K562 (cell line): ENCODE data around the gene BCL7C. TPM values are rescaled to one million over a fixed set of nuclear protein-coding genes. Genes with fewer than 3 reads are reported as not detected.

Experiments used
- IFI16 ChIP-seq: fragments of 250-450 bp; sonication (Bioruptor Pico); IDR thresholded peaks from 2 replicates; pipeline ENCODE4 v2.1.2; 2022; ENCODE audit warnings: mild to moderate bottlenecking, inconsistent platforms
- LCOR ChIP-seq: sonication (generic); formaldehyde crosslinking; IDR thresholded peaks from 2 replicates; pipeline ENCODE4 v1.8.0; 2022; ENCODE audit warnings: mild to moderate bottlenecking, missing genetic modification reagents
- STAT5A ChIP-seq: IDR thresholded peaks from 2 replicates; pipeline ENCODE4 v1.6.1; 2012; ENCODE audit warnings: low read length, inconsistent platforms, borderline replicate concordance
- polyA plus RNA-seq, 8 experiments: library from polyadenylated mRNA; depleted of rRNA in 4 of 8; stranded (reverse) in 5 of 8; unstranded in 3 of 8; fragments of >200 nt; fragmentation: Nextera tagmentation in 2 of 8; fragmentation: Illumina TruSeq in 1 of 8; extraction: Ambion mirVana in 2 of 8; extraction: Trizol in 1 of 8; gene quantifications; 2 replicates each; pipeline versions ENCODE4 v1.2.1 to v1.2.3, GENCODE V29; 2011 to 2014; ENCODE audit warnings: inconsistent platforms in 1 of 8, missing spikeins in 1 of 8
- total RNA-seq, 7 experiments: library from RNA; depleted of rRNA in 6 of 7; stranded (reverse); fragments of >200 nt in 6 of 7; fragmentation: Illumina TruSeq in 2 of 7; extraction: Trizol in 2 of 7; gene quantifications; 2 replicates each; pipeline versions ENCODE4 v1.2.1 to v1.2.3, GENCODE V29; 2011 to 2021; ENCODE audit warnings: low replicate concordance in 1 of 7
- TF ChIP-seq, protein P1 (sequence below): fragments of 450-650 bp; IDR thresholded peaks from 2 replicates; pipeline ENCODE4 v1.6.1; 2017; ENCODE audit warnings: mild to moderate bottlenecking, moderate library complexity
- TF ChIP-seq, protein P2 (sequence below), 3 experiments: IDR thresholded peaks in 2 of 3; conservative IDR thresholded peaks in 1 of 3; 2 replicates each; pipeline ENCODE4 v1.5.1; 2011 to 2012; ENCODE audit warnings: low read length in 3 of 3, mild to moderate bottlenecking in 3 of 3, control low read depth in 2 of 3, improper control_type of control experiment in 1 of 3, inconsistent platforms in 1 of 3, low read depth in 1 of 3, mixed read lengths in 1 of 3, moderate library complexity in 1 of 3; ENCODE audit not compliant: insufficient read depth in 2 of 3
- TF ChIP-seq, protein P3 (sequence below), 2 experiments: fragments of 450-650 bp in 1 of 2; sonication (generic) in 1 of 2; formaldehyde crosslinking in 1 of 2; IDR thresholded peaks; 2 replicates each; pipeline versions ENCODE4 v1.7.1 to v1.9.0; 2016 to 2022; ENCODE audit warnings: inconsistent platforms in 1 of 2, mild to moderate bottlenecking in 1 of 2, missing genetic modification reagents in 1 of 2

BCL7C gene
- total and polyA plus RNA-seq, 9 of the 15 experiments (the other 6 are each of a cell fraction or from before 2014, with no cell fraction given) = 1.7 to 85.8 (median 19.6) TPM

DNA sequence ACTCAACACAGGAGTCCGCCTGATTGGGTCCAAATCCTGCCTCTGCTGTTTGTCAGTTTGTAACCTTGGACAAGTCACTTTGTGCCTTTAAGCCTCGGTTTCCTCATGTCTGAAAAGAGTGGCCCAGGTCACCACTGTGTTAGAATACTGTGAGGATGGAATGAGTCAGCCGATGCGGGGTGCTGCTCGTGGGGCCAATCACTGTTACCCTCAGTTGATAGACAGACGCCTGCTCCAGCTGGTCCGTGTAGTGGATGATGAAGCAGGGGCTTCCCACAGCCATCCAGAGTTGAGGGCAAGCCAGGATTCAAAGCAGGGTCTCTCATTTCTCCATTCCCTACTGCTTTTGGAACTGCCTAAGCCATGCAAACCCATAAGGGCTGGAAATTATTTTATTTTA, 35.3 kb upstream of the BCL7C start (continued):
- TF ChIP-seq, protein P1, sequence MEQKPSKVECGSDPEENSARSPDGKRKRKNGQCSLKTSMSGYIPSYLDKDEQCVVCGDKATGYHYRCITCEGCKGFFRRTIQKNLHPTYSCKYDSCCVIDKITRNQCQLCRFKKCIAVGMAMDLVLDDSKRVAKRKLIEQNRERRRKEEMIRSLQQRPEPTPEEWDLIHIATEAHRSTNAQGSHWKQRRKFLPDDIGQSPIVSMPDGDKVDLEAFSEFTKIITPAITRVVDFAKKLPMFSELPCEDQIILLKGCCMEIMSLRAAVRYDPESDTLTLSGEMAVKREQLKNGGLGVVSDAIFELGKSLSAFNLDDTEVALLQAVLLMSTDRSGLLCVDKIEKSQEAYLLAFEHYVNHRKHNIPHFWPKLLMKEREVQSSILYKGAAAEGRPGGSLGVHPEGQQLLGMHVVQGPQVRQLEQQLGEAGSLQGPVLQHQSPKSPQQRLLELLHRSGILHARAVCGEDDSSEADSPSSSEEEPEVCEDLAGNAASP = no peak
- TF ChIP-seq, protein P2, sequence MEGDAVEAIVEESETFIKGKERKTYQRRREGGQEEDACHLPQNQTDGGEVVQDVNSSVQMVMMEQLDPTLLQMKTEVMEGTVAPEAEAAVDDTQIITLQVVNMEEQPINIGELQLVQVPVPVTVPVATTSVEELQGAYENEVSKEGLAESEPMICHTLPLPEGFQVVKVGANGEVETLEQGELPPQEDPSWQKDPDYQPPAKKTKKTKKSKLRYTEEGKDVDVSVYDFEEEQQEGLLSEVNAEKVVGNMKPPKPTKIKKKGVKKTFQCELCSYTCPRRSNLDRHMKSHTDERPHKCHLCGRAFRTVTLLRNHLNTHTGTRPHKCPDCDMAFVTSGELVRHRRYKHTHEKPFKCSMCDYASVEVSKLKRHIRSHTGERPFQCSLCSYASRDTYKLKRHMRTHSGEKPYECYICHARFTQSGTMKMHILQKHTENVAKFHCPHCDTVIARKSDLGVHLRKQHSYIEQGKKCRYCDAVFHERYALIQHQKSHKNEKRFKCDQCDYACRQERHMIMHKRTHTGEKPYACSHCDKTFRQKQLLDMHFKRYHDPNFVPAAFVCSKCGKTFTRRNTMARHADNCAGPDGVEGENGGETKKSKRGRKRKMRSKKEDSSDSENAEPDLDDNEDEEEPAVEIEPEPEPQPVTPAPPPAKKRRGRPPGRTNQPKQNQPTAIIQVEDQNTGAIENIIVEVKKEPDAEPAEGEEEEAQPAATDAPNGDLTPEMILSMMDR (IDR thresholded peaks at IDR 0.05 in 2 of 3, conservative IDR thresholded peaks at IDR 0.05 in 1 of 3; ENCODE audit: insufficient read depth in 2 of 3, low read depth in 1 of 3, low read length in 3 of 3) = no peak
- TF ChIP-seq IFI16 (CRISPR knock-in tag) (no peak), LCOR (CRISPR knock-in tag) (no peak), STAT5A (no peak)
- TF ChIP-seq, protein P3, sequence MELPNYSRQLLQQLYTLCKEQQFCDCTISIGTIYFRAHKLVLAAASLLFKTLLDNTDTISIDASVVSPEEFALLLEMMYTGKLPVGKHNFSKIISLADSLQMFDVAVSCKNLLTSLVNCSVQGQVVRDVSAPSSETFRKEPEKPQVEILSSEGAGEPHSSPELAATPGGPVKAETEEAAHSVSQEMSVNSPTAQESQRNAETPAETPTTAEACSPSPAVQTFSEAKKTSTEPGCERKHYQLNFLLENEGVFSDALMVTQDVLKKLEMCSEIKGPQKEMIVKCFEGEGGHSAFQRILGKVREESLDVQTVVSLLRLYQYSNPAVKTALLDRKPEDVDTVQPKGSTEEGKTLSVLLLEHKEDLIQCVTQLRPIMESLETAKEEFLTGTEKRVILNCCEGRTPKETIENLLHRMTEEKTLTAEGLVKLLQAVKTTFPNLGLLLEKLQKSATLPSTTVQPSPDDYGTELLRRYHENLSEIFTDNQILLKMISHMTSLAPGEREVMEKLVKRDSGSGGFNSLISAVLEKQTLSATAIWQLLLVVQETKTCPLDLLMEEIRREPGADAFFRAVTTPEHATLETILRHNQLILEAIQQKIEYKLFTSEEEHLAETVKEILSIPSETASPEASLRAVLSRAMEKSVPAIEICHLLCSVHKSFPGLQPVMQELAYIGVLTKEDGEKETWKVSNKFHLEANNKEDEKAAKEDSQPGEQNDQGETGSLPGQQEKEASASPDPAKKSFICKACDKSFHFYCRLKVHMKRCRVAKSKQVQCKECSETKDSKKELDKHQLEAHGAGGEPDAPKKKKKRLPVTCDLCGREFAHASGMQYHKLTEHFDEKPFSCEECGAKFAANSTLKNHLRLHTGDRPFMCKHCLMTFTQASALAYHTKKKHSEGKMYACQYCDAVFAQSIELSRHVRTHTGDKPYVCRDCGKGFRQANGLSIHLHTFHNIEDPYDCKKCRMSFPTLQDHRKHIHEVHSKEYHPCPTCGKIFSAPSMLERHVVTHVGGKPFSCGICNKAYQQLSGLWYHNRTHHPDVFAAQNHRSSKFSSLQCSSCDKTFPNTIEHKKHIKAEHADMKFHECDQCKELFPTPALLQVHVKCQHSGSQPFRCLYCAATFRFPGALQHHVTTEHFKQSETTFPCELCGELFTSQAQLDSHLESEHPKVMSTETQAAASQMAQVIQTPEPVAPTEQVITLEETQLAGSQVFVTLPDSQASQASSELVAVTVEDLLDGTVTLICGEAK (IDR thresholded peaks at IDR 0.05) = no peak
- TF ChIP-seq, protein P3 (CRISPR knock-in tag; IDR thresholded peaks at IDR 0.05) = no peak
- TF ChIP-seq, all 486 proteins: peak for 0
